HepG2 (cell line): ENCODE measurements around the gene TOR4A. TPM values are rescaled to one million over a fixed set of nuclear protein-coding genes. Genes with fewer than 3 reads are reported as not detected.

Experiments used
- CHD4 ChIP-seq: fragments of 200-600 bp; sonication (generic); IDR thresholded peaks from 2 replicates; pipeline ENCODE4 v1.7.0; 2017; ENCODE audit warnings: mild to moderate bottlenecking, low read length, borderline replicate concordance
- E2F2 ChIP-seq: sonication (generic); formaldehyde crosslinking; IDR thresholded peaks from 2 replicates; pipeline ENCODE4 v1.4.0; 2020; ENCODE audit warnings: missing genetic modification reagents, borderline replicate concordance
- FOXA3 ChIP-seq: IDR thresholded peaks from 2 replicates; pipeline ENCODE4 v1.6.1; 2016; ENCODE audit warnings: missing genetic modification reagents, missing compliant biosample characterization
- FOXK2 ChIP-seq: fragments of 450-650 bp; IDR thresholded peaks from 2 replicates; pipeline ENCODE4 v1.6.1; 2016
- FOXP4 ChIP-seq: sonication (generic); formaldehyde crosslinking; IDR thresholded peaks from 2 replicates; pipeline ENCODE4 v1.4.0; 2020; ENCODE audit warnings: missing genetic modification reagents
- KLF9 ChIP-seq: IDR thresholded peaks from 2 replicates; pipeline ENCODE4 v1.6.1; 2016; ENCODE audit warnings: low read depth
- NR2C2 ChIP-seq: sonication (generic); formaldehyde crosslinking; IDR thresholded peaks from 2 replicates; pipeline ENCODE4 v1.4.0; 2020; ENCODE audit warnings: missing genetic modification reagents, mild to moderate bottlenecking, moderate library complexity, borderline replicate concordance
- PATZ1 ChIP-seq: sonication (generic); formaldehyde crosslinking; IDR thresholded peaks from 2 replicates; pipeline ENCODE4 v1.4.0; 2020; ENCODE audit warnings: missing genetic modification reagents
- PLSCR1 ChIP-seq: sonication (generic); formaldehyde crosslinking; IDR thresholded peaks from 2 replicates; pipeline ENCODE4 v1.5.0; 2020; ENCODE audit warnings: missing genetic modification reagents, mild to moderate bottlenecking, borderline replicate concordance
- PRMT3 ChIP-seq: sonication (generic); formaldehyde crosslinking; IDR thresholded peaks from 2 replicates; pipeline ENCODE4 v1.8.1; 2022; ENCODE audit warnings: low read depth, mild to moderate bottlenecking, moderate library complexity, missing genetic modification reagents, borderline replicate concordance
- SIX4 ChIP-seq: sonication (generic); formaldehyde crosslinking; IDR thresholded peaks from 2 replicates; pipeline ENCODE4 v1.4.0; 2020; ENCODE audit warnings: missing genetic modification reagents
- SNAI1 ChIP-seq: sonication (generic); formaldehyde crosslinking; IDR thresholded peaks from 2 replicates; pipeline ENCODE4 v1.5.0; 2020; ENCODE audit warnings: mild to moderate bottlenecking, missing genetic modification reagents, borderline replicate concordance
- SOX5 ChIP-seq: IDR thresholded peaks from 2 replicates; pipeline ENCODE4 v1.6.1; 2016; ENCODE audit warnings: borderline replicate concordance
- SP2 ChIP-seq: sonication (generic); formaldehyde crosslinking; IDR thresholded peaks from 2 replicates; pipeline ENCODE4 v1.5.1; 2020; ENCODE audit warnings: mild to moderate bottlenecking, missing genetic modification reagents
- THAP8 ChIP-seq: sonication (generic); formaldehyde crosslinking; IDR thresholded peaks from 2 replicates; pipeline ENCODE4 v1.5.1; 2020; ENCODE audit warnings: missing genetic modification reagents, mild to moderate bottlenecking, borderline replicate concordance
- TMF1 ChIP-seq: sonication (generic); formaldehyde crosslinking; IDR thresholded peaks from 2 replicates; pipeline ENCODE4 v1.8.1; 2022; ENCODE audit warnings: low read depth, missing genetic modification reagents
- U2AF1 ChIP-seq: fragments of 200-400 bp; formaldehyde crosslinking; optimal IDR thresholded peaks from 2 replicates; pipeline ENCODE3; 2017; ENCODE audit warnings: mild to moderate bottlenecking, low read depth, low read length
- ZFAT ChIP-seq: sonication (generic); formaldehyde crosslinking; conservative IDR thresholded peaks from 2 replicates; pipeline ENCODE4 v1.8.1; 2023; ENCODE audit warnings: missing genetic modification reagents, inconsistent platforms
- ZFP36L1 ChIP-seq: sonication (generic); formaldehyde crosslinking; IDR thresholded peaks from 2 replicates; pipeline ENCODE4 v1.8.0; 2022; ENCODE audit warnings: mild to moderate bottlenecking, missing genetic modification reagents, moderate library complexity
- ZFY ChIP-seq: sonication (generic); formaldehyde crosslinking; IDR thresholded peaks from 2 replicates; pipeline ENCODE4 v1.4.0; 2020; ENCODE audit warnings: missing genetic modification reagents
- ZNF10 ChIP-seq: sonication (generic); formaldehyde crosslinking; IDR thresholded peaks from 2 replicates; pipeline ENCODE4 v1.4.0; 2020; ENCODE audit warnings: mild to moderate bottlenecking, low read depth, missing genetic modification reagents, borderline replicate concordance
- ZNF292 ChIP-seq: sonication (generic); formaldehyde crosslinking; IDR thresholded peaks from 2 replicates; pipeline ENCODE4 v1.8.1; 2022; ENCODE audit warnings: mild to moderate bottlenecking, low read depth, missing genetic modification reagents, borderline replicate concordance
- ZNF367 ChIP-seq: sonication (generic); formaldehyde crosslinking; IDR thresholded peaks from 2 replicates; pipeline ENCODE4 v1.4.0; 2020; ENCODE audit warnings: missing genetic modification reagents, borderline replicate concordance
- ZNF441 ChIP-seq: sonication (generic); formaldehyde crosslinking; IDR thresholded peaks from 2 replicates; pipeline ENCODE4 v1.7.0; 2021; ENCODE audit warnings: missing genetic modification reagents, borderline replicate concordance
- ZNF652 ChIP-seq: IDR thresholded peaks from 2 replicates; pipeline ENCODE4 v1.6.1; 2016; ENCODE audit warnings: low read depth, borderline replicate concordance
- polyA plus RNA-seq, 8 experiments: library from polyadenylated mRNA; depleted of rRNA in 3 of 8; stranded (reverse) in 7 of 8; unstranded in 1 of 8; fragments of >200 nt; fragmentation: Illumina TruSeq in 4 of 8; extraction: Trizol in 4 of 8; gene quantifications; 2 replicates each; pipeline versions ENCODE4 v1.2.1 to v1.2.3, GENCODE V29; 2011 to 2016; ENCODE audit warnings: low read depth in 4 of 8, missing spikeins in 1 of 8, mixed read lengths in 1 of 8; ENCODE audit not compliant: insufficient read depth in 1 of 8
- total RNA-seq, 5 experiments: library from RNA; depleted of rRNA; stranded (reverse); fragments of >200 nt; fragmentation: Illumina TruSeq; extraction: Trizol; gene quantifications; 2 replicates each; pipeline ENCODE4 v1.2.3, GENCODE V29; 2016; ENCODE audit warnings: low read depth in 1 of 5

TOR4A gene
- total and polyA plus RNA-seq, 2 of the 13 experiments (the other 11 are each of a cell fraction or from before 2014, with no cell fraction given) = 11.1 to 14.2 TPM

GRCh38 chr9:137300567-137301080 lies 23.1 kb downstream of the TOR4A start (continued):
- TF ChIP-seq ZNF292 (CRISPR knock-in tag) = no peak
- TF ChIP-seq ZFAT (CRISPR knock-in tag) = no peak
- TF ChIP-seq SP2 = no peak
- no peak for TF ChIP-seq KLF9 (CRISPR knock-in tag)
- no peak for TF ChIP-seq PRMT3
- peak; percentile 35; the same call in 1 of the 2 replicates for TF ChIP-seq PATZ1 (CRISPR knock-in tag)
- no peak for TF ChIP-seq ZNF652 (CRISPR knock-in tag)
- no peak for TF ChIP-seq ZNF10 (CRISPR knock-in tag)
- TF ChIP-seq CHD4 = no peak
- peak; percentile 32; the same call in 1 of the 2 replicates for TF ChIP-seq FOXA3 (CRISPR knock-in tag)
- no peak for TF ChIP-seq ZFY (CRISPR knock-in tag)
- 0 out of 2 replicates have a peak, but pooled peaks have one; percentile 19 for TF ChIP-seq ZNF441 (CRISPR knock-in tag)
- no peak for TF ChIP-seq U2AF1
- no peak for TF ChIP-seq SNAI1 (CRISPR knock-in tag)
- no peak for TF ChIP-seq FOXK2
- TF ChIP-seq FOXP4 = peak; percentile 71
- no peak for TF ChIP-seq SIX4 (CRISPR knock-in tag)
- TF ChIP-seq THAP8 (CRISPR knock-in tag) = no peak
- TF ChIP-seq ZNF367 = no peak
- no peak for TF ChIP-seq NR2C2
- TF ChIP-seq TMF1 (CRISPR knock-in tag) = no peak
- peak; percentile 41; the same call in 1 of the 2 replicates for TF ChIP-seq SOX5 (CRISPR knock-in tag)
- TF ChIP-seq PLSCR1 (CRISPR knock-in tag) = no peak
- TF ChIP-seq ZFP36L1 (CRISPR knock-in tag) = no peak
- no peak for TF ChIP-seq E2F2 (CRISPR knock-in tag)
